Measurements from ENCODE around the gene SEMA6A.

Gene SEMA6A

GRCh38 chr5:116506488-116506887 is 68.1 kb downstream of the SEMA6A start:
- TF ChIP-seq CTCF (IDR thresholded peaks at IDR 0.05; ENCODE audit: extremely low read depth, insufficient read depth, missing control alignments), result no peak
- in situ Hi-C loops (cut with MboI; ENCODE audit: low pct_unique_long_range_greater_than_20kb, low sequenced_read_pairs, unreplicated experiment), result no loop called here
- DNase-seq (ENCODE audit: low spot score), result no peak

- in situ Hi-C loops (cut with MboI; ENCODE audit: low pct_unique_long_range_greater_than_20kb, low sequenced_read_pairs, unreplicated experiment), result no loop called here
- DNase-seq (ENCODE audit: low spot score), result no peak
- TF ChIP-seq CTCF (IDR thresholded peaks at IDR 0.05; ENCODE audit: extremely low read depth, insufficient read depth, missing control alignments), result no peak
Measured at GRCh38 chr5:116504593-116505166, 69.9 kb downstream of the SEMA6A start.

- no peak for DNase-seq (ENCODE audit: low spot score)
- in situ Hi-C loops (cut with MboI; ENCODE audit: low pct_unique_long_range_greater_than_20kb, low sequenced_read_pairs, unreplicated experiment), result no loop called here
- TF ChIP-seq CTCF (IDR thresholded peaks at IDR 0.05; ENCODE audit: extremely low read depth, insufficient read depth, missing control alignments), result no peak
Measured at GRCh38 chr5:116502616-116503015, 72.0 kb downstream of the SEMA6A start.

- DNase-seq (ENCODE audit: low spot score), result no peak
- in situ Hi-C loops (cut with MboI; ENCODE audit: low pct_unique_long_range_greater_than_20kb, low sequenced_read_pairs, unreplicated experiment), result no loop called here
- TF ChIP-seq CTCF (IDR thresholded peaks at IDR 0.05; ENCODE audit: extremely low read depth, insufficient read depth, missing control alignments), result no peak
Measured at GRCh38 chr5:116502138-116502537, 72.5 kb downstream of the SEMA6A start.

- in situ Hi-C loops (cut with MboI; ENCODE audit: low pct_unique_long_range_greater_than_20kb, low sequenced_read_pairs, unreplicated experiment), result no loop called here
- DNase-seq (ENCODE audit: low spot score), result no peak
- TF ChIP-seq CTCF (IDR thresholded peaks at IDR 0.05; ENCODE audit: extremely low read depth, insufficient read depth, missing control alignments), result no peak
Measured at GRCh38 chr5:116498503-116499048, 76.0 kb downstream of the SEMA6A start.

GRCh38 chr5:116497631-116498030 is 77.0 kb downstream of the SEMA6A start:
- TF ChIP-seq CTCF (IDR thresholded peaks at IDR 0.05; ENCODE audit: extremely low read depth, insufficient read depth, missing control alignments), result no peak
- in situ Hi-C loops (cut with MboI; ENCODE audit: low pct_unique_long_range_greater_than_20kb, low sequenced_read_pairs, unreplicated experiment), result no loop called here
- no peak for DNase-seq (ENCODE audit: low spot score)

Data from GM13977 (cell line).